EL (cell line): ENCODE data around the gene NDUFB4.

ENCODE experiments used
- DNase-seq: peaks from one replicate; pipeline ENCODE4 v3.0.0-alpha.2; 2016

Gene NDUFB4

GRCh38 chr3:120596116-120596852 lies at the start of gene NDUFB4:
Gene NDUFB4 (plus strand): TSS chr3:120596336. CDS start chr3:120596360, 24 bp downstream.
- DNase-seq, result peak; percentile 99

- DNase-seq, result peak; percentile 31
Measured at GRCh38 chr3:120550546-120550945, 45.6 kb upstream of the NDUFB4 start.

- no peak for DNase-seq
Measured at GRCh38 chr3:120552184-120553172, 43.7 kb upstream of the NDUFB4 start.

GRCh38 chr3:120554812-120555606 lies 41.1 kb upstream of the NDUFB4 start:
- peak; percentile 37 for DNase-seq

GRCh38 chr3:120555657-120556509 lies 40.3 kb upstream of the NDUFB4 start:
- DNase-seq, result no peak

- no peak for DNase-seq
Measured at GRCh38 chr3:120557115-120557514, 39.0 kb upstream of the NDUFB4 start.

GRCh38 chr3:120558771-120559241 lies 37.3 kb upstream of the NDUFB4 start:
- DNase-seq, result peak; percentile 90

- peak; percentile 89 for DNase-seq
Measured at GRCh38 chr3:120559242-120560061, 36.7 kb upstream of the NDUFB4 start.

- peak; percentile 70 for DNase-seq
Measured at GRCh38 chr3:120560304-120561250, 35.6 kb upstream of the NDUFB4 start.

- DNase-seq, result peak; percentile 69
Measured at GRCh38 chr3:120561251-120562045, 34.7 kb upstream of the NDUFB4 start.

- no peak for DNase-seq
Measured at GRCh38 chr3:120563356-120564022, 32.6 kb upstream of the NDUFB4 start.

- no peak for DNase-seq
Measured at GRCh38 chr3:120566243-120566975, 29.7 kb upstream of the NDUFB4 start.

- peak; percentile 58 for DNase-seq
Measured at GRCh38 chr3:120567370-120568201, 28.6 kb upstream of the NDUFB4 start.

GRCh38 chr3:120568202-120568531 lies 28.0 kb upstream of the NDUFB4 start:
- no peak for DNase-seq

- peak; percentile 21 for DNase-seq
Measured at GRCh38 chr3:120568598-120568997, 27.5 kb upstream of the NDUFB4 start.

GRCh38 chr3:120569222-120570057 lies 26.7 kb upstream of the NDUFB4 start:
- no peak for DNase-seq
